ENCODE data around the gene DSCAML1.

DSCAML1 gene

GRCh38 chr11:117631336-117632140 is 165.5 kb downstream of the DSCAML1 start:
- no peaks in the 10 kb centered on the region for H3K36me3 ChIP-seq (ENCODE audit: insufficient read depth, low read length)
- H3K27me3 ChIP-seq (ENCODE audit: control insufficient read depth in 1 of 2, insufficient read depth in 2 of 2, low read length in 2 of 2), result no peaks in the 10 kb centered on the region
- H3K4me1 ChIP-seq (ENCODE audit: insufficient read depth, low read length), result no peaks in the 10 kb centered on the region
- H3K9me3 ChIP-seq (ENCODE audit: low read length), result no peaks in the 10 kb centered on the region
- no peak overlapping the region for H3K9ac ChIP-seq (ENCODE audit: low read length)
- no peak overlapping the region for H3K4me3 ChIP-seq (ENCODE audit: low read depth in 1 of 2, low read length in 2 of 2)
- H3K27ac ChIP-seq (ENCODE audit: low read depth, low read length), result no peak overlapping the region

DNA sequence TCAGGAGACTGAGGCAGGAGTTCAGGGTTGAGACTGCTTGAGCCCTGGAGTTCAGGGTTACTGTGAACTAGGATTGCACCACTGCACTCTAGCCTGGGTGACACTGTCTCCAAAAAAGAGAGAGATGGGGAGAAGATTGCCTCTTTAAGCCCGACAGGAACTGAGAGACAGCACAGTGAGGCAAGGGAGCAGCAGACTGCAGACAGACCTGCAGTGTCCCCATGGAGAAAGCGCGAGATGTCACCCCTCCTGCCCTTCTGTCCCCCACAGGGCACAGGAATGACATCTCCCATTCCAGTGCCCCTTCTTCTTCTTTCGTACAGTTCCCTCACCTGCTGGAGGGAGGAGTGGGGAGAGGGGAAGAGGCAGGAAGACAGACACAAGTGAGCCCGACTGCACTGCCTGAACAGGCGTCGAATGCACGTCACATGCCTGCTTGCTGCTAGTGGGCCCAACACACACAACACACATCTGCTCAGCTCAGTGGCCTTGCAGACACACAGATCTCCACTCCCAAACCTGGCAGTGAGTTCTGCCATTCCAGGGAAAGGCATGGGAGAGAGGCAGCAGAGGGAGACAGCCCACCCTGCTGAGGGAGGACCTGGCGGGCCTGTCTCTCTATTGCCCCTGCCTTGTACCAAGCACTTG is 167.0 kb downstream of the DSCAML1 start:
- no peaks in the 10 kb centered on the region for H3K4me1 ChIP-seq (ENCODE audit: insufficient read depth, low read length)
- H3K4me3 ChIP-seq (ENCODE audit: low read depth in 1 of 2, low read length in 2 of 2), result no peak overlapping the region
- no peak overlapping the region for H3K9ac ChIP-seq (ENCODE audit: low read length)
- no peaks in the 10 kb centered on the region for H3K36me3 ChIP-seq (ENCODE audit: insufficient read depth, low read length)
- no peaks in the 10 kb centered on the region for H3K9me3 ChIP-seq (ENCODE audit: low read length)
- H3K27me3 ChIP-seq (ENCODE audit: control insufficient read depth in 1 of 2, insufficient read depth in 2 of 2, low read length in 2 of 2), result no peaks in the 10 kb centered on the region
- no peak overlapping the region for H3K27ac ChIP-seq (ENCODE audit: low read depth, low read length)

DNA sequence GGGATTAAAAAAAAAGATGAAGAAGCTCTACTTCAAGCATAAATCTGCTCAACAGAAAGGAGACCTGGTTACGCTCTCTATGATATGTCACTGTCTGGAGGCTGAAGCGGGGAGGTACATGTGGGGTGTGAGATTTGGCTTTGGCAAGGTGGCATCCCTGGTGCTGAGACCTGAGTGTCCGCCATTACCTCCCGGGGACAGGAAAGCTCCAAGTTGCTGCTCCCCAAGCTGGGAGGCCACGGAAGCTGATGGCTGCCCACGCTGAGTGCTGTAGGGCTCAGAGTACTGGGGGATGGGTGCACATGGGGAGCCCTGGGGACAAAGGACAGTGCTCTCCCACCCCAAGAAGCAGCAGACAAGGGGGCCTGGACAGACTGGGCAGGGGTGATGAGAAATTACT is 167.9 kb downstream of the DSCAML1 start:
- no peaks in the 10 kb centered on the region for H3K9me3 ChIP-seq (ENCODE audit: low read length)
- no peaks in the 10 kb centered on the region for H3K4me1 ChIP-seq (ENCODE audit: insufficient read depth, low read length)
- H3K9ac ChIP-seq (ENCODE audit: low read length), result no peak overlapping the region
- no peak overlapping the region for H3K4me3 ChIP-seq (ENCODE audit: low read depth in 1 of 2, low read length in 2 of 2)
- H3K27me3 ChIP-seq (ENCODE audit: control insufficient read depth in 1 of 2, insufficient read depth in 2 of 2, low read length in 2 of 2), result no peaks in the 10 kb centered on the region
- H3K36me3 ChIP-seq (ENCODE audit: insufficient read depth, low read length), result no peaks in the 10 kb centered on the region
- no peak overlapping the region for H3K27ac ChIP-seq (ENCODE audit: low read depth, low read length)

DNA sequence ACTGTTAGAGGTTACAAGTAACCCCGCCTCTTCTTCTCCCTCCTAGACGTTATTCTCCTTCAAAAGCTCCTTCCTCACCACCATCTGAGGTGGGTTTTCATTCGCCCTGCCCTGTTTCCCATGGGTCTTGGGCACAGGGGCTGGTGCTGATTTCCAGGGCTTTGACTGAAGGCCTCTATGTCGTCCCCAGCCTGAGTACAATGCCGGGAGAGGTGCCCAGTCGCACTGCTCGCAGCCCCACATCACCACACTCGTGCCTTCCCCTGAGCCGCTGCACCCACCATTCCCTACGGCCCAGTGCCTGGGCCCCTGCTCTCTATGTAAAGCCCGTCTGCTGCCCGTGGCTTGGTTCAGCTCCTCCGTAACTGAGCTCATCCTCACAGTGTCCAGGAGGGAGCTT is 169.8 kb downstream of the DSCAML1 start:
- H3K9ac ChIP-seq (ENCODE audit: low read length), result no peak overlapping the region
- H3K27me3 ChIP-seq (ENCODE audit: control insufficient read depth in 1 of 2, insufficient read depth in 2 of 2, low read length in 2 of 2), result no peaks in the 10 kb centered on the region
- H3K4me1 ChIP-seq (ENCODE audit: insufficient read depth, low read length), result no peaks in the 10 kb centered on the region
- no peak overlapping the region for H3K27ac ChIP-seq (ENCODE audit: low read depth, low read length)
- H3K9me3 ChIP-seq (ENCODE audit: low read length), result no peaks in the 10 kb centered on the region
- H3K36me3 ChIP-seq (ENCODE audit: insufficient read depth, low read length), result no peaks in the 10 kb centered on the region
- no peak overlapping the region for H3K4me3 ChIP-seq (ENCODE audit: low read depth in 1 of 2, low read length in 2 of 2)

DNA sequence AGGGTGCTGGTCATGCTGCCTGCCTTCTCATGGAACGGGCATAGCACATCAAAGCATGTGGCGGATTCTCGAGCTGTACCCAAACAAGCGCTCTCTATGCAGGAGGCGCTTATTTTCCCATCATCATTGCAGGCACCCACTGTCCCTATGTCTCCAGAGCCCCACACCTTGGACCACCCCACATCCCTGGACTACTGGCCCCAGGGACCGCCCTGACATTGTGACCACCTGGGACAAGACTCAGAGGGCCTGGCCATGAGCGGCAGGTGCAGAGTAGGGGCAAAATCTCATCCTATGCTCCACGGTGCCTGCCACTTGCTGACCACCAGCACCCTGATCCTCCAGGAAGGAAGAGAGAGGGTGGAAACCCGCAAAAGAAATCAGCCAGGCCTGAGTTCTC is 170.4 kb downstream of the DSCAML1 start:
- Histone ChIP-seq H3K36me3 (ENCODE audit: insufficient read depth, low read length) (no peaks in the 10 kb centered on the region), H3K27me3 (ENCODE audit: control insufficient read depth in 1 of 2, insufficient read depth in 2 of 2, low read length in 2 of 2) (no peaks in the 10 kb centered on the region), H3K27ac (ENCODE audit: low read depth, low read length) (no peak overlapping the region), H3K9ac (ENCODE audit: low read length) (no peak overlapping the region), H3K9me3 (ENCODE audit: low read length) (no peaks in the 10 kb centered on the region), H3K4me3 (ENCODE audit: low read depth in 1 of 2, low read length in 2 of 2) (no peak overlapping the region), H3K4me1 (ENCODE audit: insufficient read depth, low read length) (no peaks in the 10 kb centered on the region)

DNA sequence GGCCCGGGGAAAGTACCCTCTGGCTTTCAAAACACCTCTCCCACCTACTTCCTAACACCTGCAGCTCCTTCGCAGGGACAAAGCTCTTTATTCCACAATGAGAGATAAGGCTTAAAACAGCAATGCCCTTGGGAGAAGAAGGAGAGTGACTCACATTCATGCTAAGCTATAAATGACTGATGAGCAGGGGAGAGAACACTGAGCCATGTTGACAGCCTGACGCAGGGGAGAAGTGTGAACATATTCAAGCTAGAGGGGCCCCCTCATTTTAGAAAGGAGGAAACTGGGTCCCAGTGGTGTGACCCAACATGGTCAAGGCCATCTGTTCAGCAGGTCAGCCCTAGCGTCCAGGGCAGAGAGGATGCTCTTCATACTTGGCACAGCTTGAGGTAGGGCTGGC is 171.8 kb downstream of the DSCAML1 start:
- Histone ChIP-seq H3K27ac (ENCODE audit: low read depth, low read length) (no peak overlapping the region), H3K4me1 (ENCODE audit: insufficient read depth, low read length) (no peaks in the 10 kb centered on the region), H3K4me3 (ENCODE audit: low read depth in 1 of 2, low read length in 2 of 2) (no peak overlapping the region), H3K36me3 (ENCODE audit: insufficient read depth, low read length) (no peaks in the 10 kb centered on the region), H3K9ac (ENCODE audit: low read length) (no peak overlapping the region), H3K27me3 (ENCODE audit: control insufficient read depth in 1 of 2, insufficient read depth in 2 of 2, low read length in 2 of 2) (no peaks in the 10 kb centered on the region), H3K9me3 (ENCODE audit: low read length) (no peaks in the 10 kb centered on the region)

DNA sequence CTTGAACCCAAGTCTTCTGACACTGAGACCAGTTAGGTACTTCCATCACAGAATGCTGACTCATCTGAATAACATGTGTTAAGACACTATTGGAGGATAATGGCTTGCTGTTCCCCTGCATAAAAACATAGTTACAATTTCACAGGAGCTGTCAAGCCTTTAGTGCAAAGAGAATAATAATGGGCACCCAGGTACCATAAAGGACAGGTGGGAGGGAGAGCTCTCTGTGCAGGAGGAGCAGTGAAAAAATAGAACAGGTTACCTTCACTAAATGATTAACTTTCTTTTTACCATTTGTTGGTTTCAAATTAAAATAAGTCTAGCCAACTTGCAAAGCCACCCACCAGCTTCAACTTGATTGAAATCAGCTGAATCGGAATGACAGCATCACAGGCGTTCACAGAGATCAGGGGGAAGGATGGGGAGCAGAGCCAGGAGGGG is 173.2 kb downstream of the DSCAML1 start:
- no peaks in the 10 kb centered on the region for H3K9me3 ChIP-seq (ENCODE audit: low read length)
- no peak overlapping the region for H3K9ac ChIP-seq (ENCODE audit: low read length)
- no peaks in the 10 kb centered on the region for H3K36me3 ChIP-seq (ENCODE audit: insufficient read depth, low read length)
- H3K4me3 ChIP-seq (ENCODE audit: low read depth in 1 of 2, low read length in 2 of 2), result no peak overlapping the region
- H3K27me3 ChIP-seq (ENCODE audit: control insufficient read depth in 1 of 2, insufficient read depth in 2 of 2, low read length in 2 of 2), result no peaks in the 10 kb centered on the region
- H3K27ac ChIP-seq (ENCODE audit: low read depth, low read length), result no peak overlapping the region
- no peaks in the 10 kb centered on the region for H3K4me1 ChIP-seq (ENCODE audit: insufficient read depth, low read length)

GRCh38 chr11:117621226-117621625 is 175.8 kb downstream of the DSCAML1 start:
- Histone ChIP-seq H3K9ac (ENCODE audit: low read length) (no peak overlapping the region), H3K27me3 (ENCODE audit: control insufficient read depth in 1 of 2, insufficient read depth in 2 of 2, low read length in 2 of 2) (no peaks in the 10 kb centered on the region), H3K27ac (ENCODE audit: low read depth, low read length) (no peak overlapping the region), H3K4me1 (ENCODE audit: insufficient read depth, low read length) (no peaks in the 10 kb centered on the region), H3K4me3 (ENCODE audit: low read depth in 1 of 2, low read length in 2 of 2) (no peak overlapping the region), H3K36me3 (ENCODE audit: insufficient read depth, low read length) (no peaks in the 10 kb centered on the region), H3K9me3 (ENCODE audit: low read length) (no peaks in the 10 kb centered on the region)

- H3K4me3 ChIP-seq (ENCODE audit: low read depth in 1 of 2, low read length in 2 of 2), result no peak overlapping the region
- H3K27me3 ChIP-seq (ENCODE audit: control insufficient read depth in 1 of 2, insufficient read depth in 2 of 2, low read length in 2 of 2), result no peaks in the 10 kb centered on the region
- H3K4me1 ChIP-seq (ENCODE audit: insufficient read depth, low read length), result no peaks in the 10 kb centered on the region
- H3K27ac ChIP-seq (ENCODE audit: low read depth, low read length), result no peak overlapping the region
- no peaks in the 10 kb centered on the region for H3K9me3 ChIP-seq (ENCODE audit: low read length)
- no peak overlapping the region for H3K9ac ChIP-seq (ENCODE audit: low read length)
- no peaks in the 10 kb centered on the region for H3K36me3 ChIP-seq (ENCODE audit: insufficient read depth, low read length)
Measured at GRCh38 chr11:117620659-117621058, 176.4 kb downstream of the DSCAML1 start.

GRCh38 chr11:117620086-117620485 is 176.9 kb downstream of the DSCAML1 start:
- Histone ChIP-seq H3K4me1 (ENCODE audit: insufficient read depth, low read length) (no peaks in the 10 kb centered on the region), H3K27me3 (ENCODE audit: control insufficient read depth in 1 of 2, insufficient read depth in 2 of 2, low read length in 2 of 2) (no peaks in the 10 kb centered on the region), H3K36me3 (ENCODE audit: insufficient read depth, low read length) (no peaks in the 10 kb centered on the region), H3K9ac (ENCODE audit: low read length) (no peak overlapping the region), H3K27ac (ENCODE audit: low read depth, low read length) (no peak overlapping the region), H3K9me3 (ENCODE audit: low read length) (no peaks in the 10 kb centered on the region), H3K4me3 (ENCODE audit: low read depth in 1 of 2, low read length in 2 of 2) (no peak overlapping the region)

GRCh38 chr11:117619661-117620060 is 177.4 kb downstream of the DSCAML1 start:
- H3K36me3 ChIP-seq (ENCODE audit: insufficient read depth, low read length), result no peaks in the 10 kb centered on the region
- H3K9ac ChIP-seq (ENCODE audit: low read length), result no peak overlapping the region
- no peaks in the 10 kb centered on the region for H3K27me3 ChIP-seq (ENCODE audit: control insufficient read depth in 1 of 2, insufficient read depth in 2 of 2, low read length in 2 of 2)
- no peaks in the 10 kb centered on the region for H3K9me3 ChIP-seq (ENCODE audit: low read length)
- H3K4me1 ChIP-seq (ENCODE audit: insufficient read depth, low read length), result no peaks in the 10 kb centered on the region
- H3K27ac ChIP-seq (ENCODE audit: low read depth, low read length), result no peak overlapping the region
- no peak overlapping the region for H3K4me3 ChIP-seq (ENCODE audit: low read depth in 1 of 2, low read length in 2 of 2)

DNA sequence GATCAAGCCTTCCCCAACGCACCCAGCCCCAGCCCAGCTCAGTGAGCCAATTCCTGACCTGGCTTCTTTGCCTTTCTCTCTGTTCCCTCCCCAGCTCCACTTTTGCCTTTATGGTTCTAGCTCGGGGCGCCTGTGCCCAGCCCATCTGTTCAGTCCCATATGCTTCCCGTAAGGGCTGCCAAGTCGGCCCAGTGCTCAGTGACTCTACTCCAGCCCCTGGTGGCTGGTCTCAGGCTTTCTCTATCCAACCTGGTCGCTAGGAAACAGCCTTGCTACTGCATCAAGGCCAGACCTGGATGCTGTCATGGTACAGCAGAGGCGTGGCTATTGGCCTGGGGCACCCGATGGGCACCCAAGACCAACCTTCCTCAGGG is 178.0 kb downstream of the DSCAML1 start:
- Histone ChIP-seq H3K9me3 (ENCODE audit: low read length) (no peaks in the 10 kb centered on the region), H3K27ac (ENCODE audit: low read depth, low read length) (no peak overlapping the region), H3K36me3 (ENCODE audit: insufficient read depth, low read length) (no peaks in the 10 kb centered on the region), H3K9ac (ENCODE audit: low read length) (no peak overlapping the region), H3K27me3 (ENCODE audit: control insufficient read depth in 1 of 2, insufficient read depth in 2 of 2, low read length in 2 of 2) (no peaks in the 10 kb centered on the region), H3K4me1 (ENCODE audit: insufficient read depth, low read length) (no peaks in the 10 kb centered on the region), H3K4me3 (ENCODE audit: low read depth in 1 of 2, low read length in 2 of 2) (no peak overlapping the region)

Data from muscle layer of colon (tissue), 2 donors.